ENCODE results near the gene C20orf204.
A peak's percentile ranks its signal among the peaks of the same experiment; 100 is the strongest.

The C20orf204 gene

GRCh38 chr20:64031822-64032314 is 4.1 kb upstream of the C20orf204 start:
- H3K79me2 ChIP-seq (ENCODE audit: control insufficient read depth, insufficient read depth, low read length) = no peaks in the 10 kb centered on the region
- no CpG with 5 or more reads among the region's 19 CpGs for WGBS (ENCODE audit: extremely low coverage, insufficient coverage, low lambda C conversion rate)
- H3K36me3 ChIP-seq (ENCODE audit: control insufficient read depth, insufficient read depth, low read length) = peaks cover 10% of the 10 kb centered on the region

GRCh38 chr20:64032706-64033624 is 3.0 kb upstream of the C20orf204 start:
- DNase-seq = no peak
- H3K36me3 ChIP-seq (ENCODE audit: control insufficient read depth, insufficient read depth, low read length) = peaks cover 6% of the 10 kb centered on the region

More at GRCh38 chr20:64031822-64032314, 4.1 kb upstream of the C20orf204 start:
- Histone ChIP-seq H3K4me2 (ENCODE audit: low read length) (no peak overlapping the region), H2BK5ac (ENCODE audit: low read length) (no peak overlapping the region), H3K4me1 (ENCODE audit: control insufficient read depth, low read depth, low read length) (peaks cover 2% of the 10 kb centered on the region), H2AK5ac (ENCODE audit: low read length) (no peak overlapping the region), H2BK15ac (replicated peaks; ENCODE audit: low read depth) (no peak overlapping the region), H3K56ac (ENCODE audit: low read length) (no peak overlapping the region), H4K5ac (ENCODE audit: low read length) (no peak overlapping the region), H3K18ac (ENCODE audit: low read length) (no peak overlapping the region), H3K79me1 (ENCODE audit: low read length) (no peaks in the 10 kb centered on the region), H2BK120ac (ENCODE audit: low read depth, low read length) (no peak overlapping the region), H4K8ac (ENCODE audit: low read depth, low read length) (no peak overlapping the region), H3K23ac (ENCODE audit: low read length) (no peak overlapping the region), H3K4ac (ENCODE audit: low read depth, low read length) (no peak overlapping the region), H3K4me3 (ENCODE audit: low read length) (no peak overlapping the region), H3K27ac (ENCODE audit: low read depth, low read length) (no peak overlapping the region), H3K9ac (ENCODE audit: low read length) (no peak overlapping the region), H3K27me3 (ENCODE audit: insufficient read depth, low read length, poor library complexity) (no peaks in the 10 kb centered on the region)
- no peak for DNase-seq

GRCh38 chr20:64033981-64034493 is 1.9 kb upstream of the C20orf204 start:
- no peak overlapping the region for H3K4ac ChIP-seq (ENCODE audit: low read depth, low read length)

More at GRCh38 chr20:64032706-64033624, 3.0 kb upstream of the C20orf204 start:
- Histone ChIP-seq H3K27me3 (ENCODE audit: insufficient read depth, low read length, poor library complexity) (no peaks in the 10 kb centered on the region), H3K27ac (ENCODE audit: low read depth, low read length) (no peak overlapping the region), H3K4me1 (ENCODE audit: control insufficient read depth, low read depth, low read length) (peaks cover 2% of the 10 kb centered on the region), H3K4me2 (ENCODE audit: low read length) (no peak overlapping the region), H2BK15ac (replicated peaks; ENCODE audit: low read depth) (no peak overlapping the region), H2BK120ac (ENCODE audit: low read depth, low read length) (no peak overlapping the region), H3K23ac (ENCODE audit: low read length) (no peak overlapping the region), H4K8ac (ENCODE audit: low read depth, low read length) (no peak overlapping the region), H3K4me3 (ENCODE audit: low read length) (no peak overlapping the region), H3K9ac (ENCODE audit: low read length) (no peak overlapping the region), H3K79me1 (ENCODE audit: low read length) (no peaks in the 10 kb centered on the region), H3K79me2 (ENCODE audit: control insufficient read depth, insufficient read depth, low read length) (no peaks in the 10 kb centered on the region), H2BK5ac (ENCODE audit: low read length) (no peak overlapping the region), H2AK5ac (ENCODE audit: low read length) (no peak overlapping the region), H3K56ac (ENCODE audit: low read length) (no peak overlapping the region), H4K5ac (ENCODE audit: low read length) (no peak overlapping the region), H3K4ac (ENCODE audit: low read depth, low read length) (no peak overlapping the region), H3K18ac (ENCODE audit: low read length) (no peak overlapping the region)
- no CpG with 5 or more reads among the region's 31 CpGs for WGBS (ENCODE audit: extremely low coverage, insufficient coverage, low lambda C conversion rate)

GRCh38 chr20:64035066-64035932 is 683 bp upstream of the C20orf204 start:
- Histone ChIP-seq H3K79me2 (ENCODE audit: control insufficient read depth, insufficient read depth, low read length) (no peaks in the 10 kb centered on the region), H2BK5ac (ENCODE audit: low read length) (no peak overlapping the region), H2BK15ac (replicated peaks; ENCODE audit: low read depth) (no peak overlapping the region), H3K4me3 (ENCODE audit: low read length) (no peak overlapping the region), H4K5ac (ENCODE audit: low read length) (no peak overlapping the region), H3K27me3 (ENCODE audit: insufficient read depth, low read length, poor library complexity) (no peaks in the 10 kb centered on the region), H3K4me1 (ENCODE audit: control insufficient read depth, low read depth, low read length) (peaks cover 2% of the 10 kb centered on the region), H3K4me2 (ENCODE audit: low read length) (no peak overlapping the region), H3K18ac (ENCODE audit: low read length) (no peak overlapping the region), H3K23ac (ENCODE audit: low read length) (no peak overlapping the region), H3K36me3 (ENCODE audit: control insufficient read depth, insufficient read depth, low read length) (peaks cover 6% of the 10 kb centered on the region), H3K56ac (ENCODE audit: low read length) (no peak overlapping the region), H2AK5ac (ENCODE audit: low read length) (no peak overlapping the region), H4K8ac (ENCODE audit: low read depth, low read length) (no peak overlapping the region), H2BK120ac (ENCODE audit: low read depth, low read length) (no peak overlapping the region), H3K79me1 (ENCODE audit: low read length) (no peaks in the 10 kb centered on the region), H3K27ac (ENCODE audit: low read depth, low read length) (no peak overlapping the region), H3K4ac (ENCODE audit: low read depth, low read length) (no peak overlapping the region), H3K9ac (ENCODE audit: low read length) (no peak overlapping the region)
- WGBS (ENCODE audit: extremely low coverage, insufficient coverage, low lambda C conversion rate) = no CpG with 5 or more reads among the region's 17 CpGs
- no peak for DNase-seq

More at GRCh38 chr20:64033981-64034493, 1.9 kb upstream of the C20orf204 start:
- Histone ChIP-seq H2BK15ac (replicated peaks; ENCODE audit: low read depth) (no peak overlapping the region), H3K23ac (ENCODE audit: low read length) (no peak overlapping the region), H3K27ac (ENCODE audit: low read depth, low read length) (no peak overlapping the region), H2AK5ac (ENCODE audit: low read length) (no peak overlapping the region), H3K36me3 (ENCODE audit: control insufficient read depth, insufficient read depth, low read length) (peaks cover 6% of the 10 kb centered on the region), H2BK120ac (ENCODE audit: low read depth, low read length) (no peak overlapping the region), H3K18ac (ENCODE audit: low read length) (no peak overlapping the region), H3K79me1 (ENCODE audit: low read length) (no peaks in the 10 kb centered on the region), H3K9ac (ENCODE audit: low read length) (no peak overlapping the region), H2BK5ac (ENCODE audit: low read length) (no peak overlapping the region), H3K4me2 (ENCODE audit: low read length) (no peak overlapping the region), H3K27me3 (ENCODE audit: insufficient read depth, low read length, poor library complexity) (no peaks in the 10 kb centered on the region), H3K4me1 (ENCODE audit: control insufficient read depth, low read depth, low read length) (peaks cover 2% of the 10 kb centered on the region), H3K4me3 (ENCODE audit: low read length) (no peak overlapping the region), H4K8ac (ENCODE audit: low read depth, low read length) (no peak overlapping the region), H4K5ac (ENCODE audit: low read length) (no peak overlapping the region), H3K79me2 (ENCODE audit: control insufficient read depth, insufficient read depth, low read length) (no peaks in the 10 kb centered on the region), H3K56ac (ENCODE audit: low read length) (no peak overlapping the region)
- DNase-seq = no peak
- WGBS (ENCODE audit: extremely low coverage, insufficient coverage, low lambda C conversion rate) = no CpG with 5 or more reads among the region's 11 CpGs

- Histone ChIP-seq H3K4ac (ENCODE audit: low read depth, low read length) (no peak overlapping the region), H3K23ac (ENCODE audit: low read length) (no peak overlapping the region), H3K4me1 (ENCODE audit: control insufficient read depth, low read depth, low read length) (peaks cover 2% of the 10 kb centered on the region), H3K56ac (ENCODE audit: low read length) (peak overlapping the region; percentile 42), H2BK15ac (replicated peaks; ENCODE audit: low read depth) (no peak overlapping the region), H3K79me2 (ENCODE audit: control insufficient read depth, insufficient read depth, low read length) (no peaks in the 10 kb centered on the region), H3K27ac (ENCODE audit: low read depth, low read length) (no peak overlapping the region), H3K79me1 (ENCODE audit: low read length) (no peaks in the 10 kb centered on the region), H3K4me2 (ENCODE audit: low read length) (no peak overlapping the region), H4K8ac (ENCODE audit: low read depth, low read length) (no peak overlapping the region), H3K18ac (ENCODE audit: low read length) (no peak overlapping the region), H3K27me3 (ENCODE audit: insufficient read depth, low read length, poor library complexity) (peaks cover 4% of the 10 kb centered on the region), H3K4me3 (ENCODE audit: low read length) (no peak overlapping the region), H2BK120ac (ENCODE audit: low read depth, low read length) (no peak overlapping the region), H4K5ac (ENCODE audit: low read length) (no peak overlapping the region), H3K36me3 (ENCODE audit: control insufficient read depth, insufficient read depth, low read length) (peaks cover 4% of the 10 kb centered on the region), H2BK5ac (ENCODE audit: low read length) (no peak overlapping the region), H3K9ac (ENCODE audit: low read length) (no peak overlapping the region), H2AK5ac (ENCODE audit: low read length) (no peak overlapping the region)
- no peak for DNase-seq
- WGBS (ENCODE audit: extremely low coverage, insufficient coverage, low lambda C conversion rate) = no CpG with 5 or more reads among the region's 17 CpGs
These were observed 590 bp downstream of the C20orf204 start for GRCh38 chr20:64036346-64037198.

All from mesendoderm (in vitro differentiated cells).